ENCODE measurements around the gene SLC26A3.

DNA sequence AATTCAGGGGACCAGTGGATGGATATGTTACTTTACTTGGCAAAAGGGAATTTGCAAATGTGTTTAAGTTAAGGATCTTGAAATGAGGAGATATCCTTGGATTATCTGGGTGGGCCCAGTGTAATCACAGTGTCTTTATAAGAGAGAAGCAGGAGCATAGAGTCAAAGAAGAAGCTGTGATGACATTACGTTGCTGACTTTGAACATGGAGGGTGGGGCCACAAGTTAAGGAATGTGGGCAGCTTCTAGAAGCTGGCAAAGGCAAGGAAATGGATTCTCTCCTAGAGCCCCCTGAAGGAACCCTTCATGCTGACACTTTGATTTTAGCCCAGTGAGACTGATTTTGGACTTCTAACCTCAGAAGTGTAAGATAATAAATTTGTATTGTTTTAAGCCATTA lies 21.8 kb upstream of the SLC26A3 start:
- TF ChIP-seq, protein P1, sequence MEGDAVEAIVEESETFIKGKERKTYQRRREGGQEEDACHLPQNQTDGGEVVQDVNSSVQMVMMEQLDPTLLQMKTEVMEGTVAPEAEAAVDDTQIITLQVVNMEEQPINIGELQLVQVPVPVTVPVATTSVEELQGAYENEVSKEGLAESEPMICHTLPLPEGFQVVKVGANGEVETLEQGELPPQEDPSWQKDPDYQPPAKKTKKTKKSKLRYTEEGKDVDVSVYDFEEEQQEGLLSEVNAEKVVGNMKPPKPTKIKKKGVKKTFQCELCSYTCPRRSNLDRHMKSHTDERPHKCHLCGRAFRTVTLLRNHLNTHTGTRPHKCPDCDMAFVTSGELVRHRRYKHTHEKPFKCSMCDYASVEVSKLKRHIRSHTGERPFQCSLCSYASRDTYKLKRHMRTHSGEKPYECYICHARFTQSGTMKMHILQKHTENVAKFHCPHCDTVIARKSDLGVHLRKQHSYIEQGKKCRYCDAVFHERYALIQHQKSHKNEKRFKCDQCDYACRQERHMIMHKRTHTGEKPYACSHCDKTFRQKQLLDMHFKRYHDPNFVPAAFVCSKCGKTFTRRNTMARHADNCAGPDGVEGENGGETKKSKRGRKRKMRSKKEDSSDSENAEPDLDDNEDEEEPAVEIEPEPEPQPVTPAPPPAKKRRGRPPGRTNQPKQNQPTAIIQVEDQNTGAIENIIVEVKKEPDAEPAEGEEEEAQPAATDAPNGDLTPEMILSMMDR (tag by site-specific recombination; IDR thresholded peaks at IDR 0.05), result no peak
- TF ChIP-seq ZNF24 (tag by site-specific recombination; IDR thresholded peaks at IDR 0.05) (no peak), ZNF660 (tag by site-specific recombination; IDR thresholded peaks at IDR 0.05) (no peak)

Data from HEK293 (cell line).